Medulla oblongata (tissue), 1 donor: ENCODE data around the gene CACHD1.

Experiments
- DNase-seq: peaks from one replicate; pipeline ENCODE4 v3.0.0-alpha.2; 2015; ENCODE audit errors: extremely low spot score

CACHD1 gene

GRCh38 chr1:64469977-64470664 lies at the start of gene CACHD1:
Gene CACHD1 (plus strand): TSS chr1:64470129. CDS start chr1:64470745, 616 bp downstream.
- DNase-seq, result peak; percentile 83

DNA sequence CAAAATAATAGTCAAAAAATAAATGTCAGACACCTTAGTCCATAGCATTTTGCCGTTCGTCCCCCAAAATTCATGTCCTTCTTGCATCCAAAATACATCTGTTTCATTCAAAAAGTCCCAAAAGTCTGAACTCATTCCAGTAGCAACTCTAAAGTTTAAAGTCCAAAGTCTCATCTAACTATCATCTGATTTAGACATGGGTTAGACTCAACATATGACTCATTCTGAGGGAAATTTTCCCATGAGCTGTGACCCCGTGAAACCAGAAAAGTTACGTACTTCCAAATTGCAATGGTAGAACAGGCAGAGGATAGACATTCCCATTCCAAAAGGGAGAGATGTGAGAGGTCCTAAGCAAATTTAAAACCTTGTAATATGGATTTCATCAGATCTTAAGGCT lies 48.6 kb upstream of the CACHD1 start:
- no peak for DNase-seq

DNA sequence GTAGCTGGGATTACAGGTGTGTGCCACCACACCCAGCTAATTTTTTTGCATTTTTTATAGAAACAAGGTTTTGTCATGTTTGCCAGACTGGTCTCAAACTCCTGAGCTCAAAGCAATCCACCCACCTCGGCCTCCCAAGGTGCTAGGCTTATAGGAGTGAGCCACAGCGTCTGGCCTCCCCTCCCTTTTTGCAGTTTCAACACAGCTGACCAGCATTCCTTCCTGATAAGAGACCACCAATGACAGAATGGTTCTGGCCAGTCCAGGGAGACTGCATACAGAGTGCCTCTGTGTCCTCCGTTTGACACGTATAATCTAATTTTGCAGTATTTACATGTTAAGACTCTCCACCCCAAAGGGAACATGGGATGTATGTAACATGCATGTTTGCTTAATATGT lies 46.4 kb upstream of the CACHD1 start:
- DNase-seq, result no peak

DNA sequence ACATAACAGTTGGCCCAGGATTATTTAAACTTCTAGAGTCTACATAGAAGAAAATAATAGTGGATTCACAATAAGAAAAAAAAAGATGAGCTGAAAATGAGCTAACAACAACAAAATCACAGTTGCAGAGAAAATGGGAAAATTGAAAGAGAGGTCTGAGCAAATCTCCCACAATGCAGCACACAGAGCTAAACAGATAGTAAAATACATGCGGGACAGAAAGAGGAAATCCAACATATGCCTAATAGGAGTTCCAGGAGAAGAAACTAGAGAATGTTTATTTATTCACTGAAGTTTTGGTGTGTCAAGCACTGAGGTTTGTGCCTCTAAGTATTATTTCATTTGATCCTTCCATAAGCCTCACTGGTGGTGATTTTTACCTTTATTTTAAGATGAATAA lies 45.5 kb upstream of the CACHD1 start:
- DNase-seq, result no peak

DNA sequence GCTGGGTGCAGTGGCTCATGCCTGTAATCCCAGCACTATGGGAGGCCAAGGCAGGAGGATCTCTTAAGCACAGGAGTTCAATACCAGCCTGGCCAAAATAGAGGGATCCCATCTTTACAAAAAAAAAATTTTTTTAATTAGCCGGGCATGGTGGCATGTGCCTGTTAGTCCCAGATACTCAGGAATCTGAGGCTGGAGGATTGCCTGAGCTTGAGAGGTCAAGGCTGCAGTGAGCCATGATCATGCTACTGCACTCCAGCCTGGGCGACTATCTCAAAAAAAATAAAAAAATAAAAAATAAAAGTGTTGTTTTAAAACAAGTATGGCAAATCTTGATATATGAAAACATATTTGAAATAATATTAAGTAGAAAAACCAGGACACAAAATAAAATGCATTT lies 44.4 kb upstream of the CACHD1 start:
- no peak for DNase-seq

DNA sequence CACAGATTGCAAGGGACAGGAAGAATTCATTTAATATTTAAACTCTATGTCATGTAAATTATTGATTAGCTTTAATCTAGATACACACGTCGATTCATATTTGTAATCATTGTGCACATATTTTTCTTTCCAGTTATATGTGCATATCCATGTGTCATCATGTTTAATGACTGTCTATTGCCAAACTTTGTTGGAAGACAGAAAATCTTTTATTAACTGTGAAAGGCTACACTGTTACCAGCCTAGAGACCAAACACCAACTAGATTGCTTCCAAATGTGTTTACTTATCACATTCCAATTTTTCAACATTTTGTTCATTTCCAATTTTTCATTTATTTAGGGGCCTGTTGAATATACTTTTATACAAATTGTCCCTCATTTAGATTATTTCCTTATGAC lies 43.2 kb upstream of the CACHD1 start:
- DNase-seq, result no peak

- DNase-seq, result no peak
Measured at GRCh38 chr1:64427879-64428278, 42.0 kb upstream of the CACHD1 start.

GRCh38 chr1:64433308-64433707 lies 36.6 kb upstream of the CACHD1 start:
- DNase-seq, result no peak

DNA sequence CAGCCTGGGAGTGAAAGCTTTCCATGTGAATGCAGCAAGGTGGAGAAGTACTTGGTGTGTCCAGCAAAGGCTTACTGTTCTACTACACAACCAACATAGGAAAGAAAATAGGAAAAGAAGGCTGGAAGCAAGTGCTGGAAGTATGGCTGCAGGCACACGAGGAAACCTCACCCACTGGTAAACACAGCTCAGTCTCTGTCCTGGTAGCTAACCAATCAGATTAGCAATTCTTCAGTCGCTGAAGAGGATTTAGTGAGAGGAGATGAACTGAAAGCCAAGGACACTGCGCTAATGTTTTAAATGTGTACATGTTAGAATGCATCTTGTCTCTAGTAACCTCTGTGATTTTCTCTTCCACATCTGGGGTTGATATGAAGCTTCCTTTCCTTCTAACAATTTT lies 36.2 kb upstream of the CACHD1 start:
- no peak for DNase-seq

GRCh38 chr1:64435000-64435399 lies 34.9 kb upstream of the CACHD1 start:
- DNase-seq, result no peak

GRCh38 chr1:64437453-64437852 lies 32.5 kb upstream of the CACHD1 start:
- DNase-seq, result no peak

- DNase-seq, result no peak
Measured at GRCh38 chr1:64440183-64440826, 29.6 kb upstream of the CACHD1 start.

DNA sequence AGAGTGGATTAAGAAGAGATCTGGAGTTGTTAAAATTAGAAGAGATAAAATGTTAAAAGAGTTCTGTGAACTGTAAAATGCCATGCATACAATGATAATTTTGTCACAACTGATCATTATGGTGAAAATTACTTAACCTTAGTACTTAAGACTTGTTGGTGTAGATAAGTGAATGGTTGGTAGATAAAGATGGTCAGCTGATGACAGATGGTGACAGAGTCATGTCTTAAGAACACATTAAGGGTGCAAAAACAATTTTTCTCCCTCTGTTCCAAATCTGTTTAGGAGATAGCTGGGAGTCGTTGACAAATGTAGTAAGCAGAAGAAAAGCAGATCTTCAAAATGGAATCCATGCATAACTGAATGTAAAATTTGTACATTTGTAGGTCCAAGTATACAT lies 18.5 kb upstream of the CACHD1 start:
- DNase-seq, result no peak

DNA sequence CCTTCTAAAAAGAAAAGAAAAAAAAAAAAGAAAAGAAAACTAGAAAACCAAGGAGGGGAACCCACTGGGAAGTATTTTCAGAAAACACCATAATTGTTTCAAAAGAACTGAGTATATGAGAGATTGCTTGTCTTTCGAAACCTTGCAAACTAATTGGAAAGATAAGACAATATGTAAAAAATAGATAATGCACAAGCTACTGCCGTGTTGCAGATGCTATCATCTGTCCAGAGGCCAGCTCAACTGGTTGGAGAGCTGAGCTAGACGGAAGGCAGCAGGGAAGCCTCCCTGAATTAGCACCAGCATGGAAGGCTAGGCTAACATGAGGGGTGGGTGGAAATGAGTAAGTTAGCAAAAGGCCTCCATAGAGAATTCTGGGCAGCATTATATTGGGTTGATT lies 16.2 kb upstream of the CACHD1 start:
- no peak for DNase-seq

DNA sequence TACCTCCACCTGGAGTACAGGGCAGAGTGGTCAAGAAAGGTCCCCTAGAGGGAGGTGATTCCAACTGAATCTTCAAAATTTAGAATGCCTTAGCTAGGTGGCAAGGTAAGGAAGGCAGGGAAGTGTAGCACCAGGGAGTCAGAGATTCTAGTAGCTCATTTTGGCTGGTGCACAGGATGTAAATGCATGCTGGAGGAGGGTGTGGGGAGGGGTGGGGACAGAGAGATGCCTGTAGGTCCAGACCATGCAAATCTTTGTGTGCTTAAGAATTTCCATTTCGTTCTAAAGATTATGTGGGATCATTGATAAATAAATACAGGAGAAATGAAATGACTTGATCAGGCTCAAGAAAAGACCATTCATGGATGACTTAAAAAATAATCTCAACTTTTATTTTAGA lies 11.0 kb upstream of the CACHD1 start:
- no peak for DNase-seq

DNA sequence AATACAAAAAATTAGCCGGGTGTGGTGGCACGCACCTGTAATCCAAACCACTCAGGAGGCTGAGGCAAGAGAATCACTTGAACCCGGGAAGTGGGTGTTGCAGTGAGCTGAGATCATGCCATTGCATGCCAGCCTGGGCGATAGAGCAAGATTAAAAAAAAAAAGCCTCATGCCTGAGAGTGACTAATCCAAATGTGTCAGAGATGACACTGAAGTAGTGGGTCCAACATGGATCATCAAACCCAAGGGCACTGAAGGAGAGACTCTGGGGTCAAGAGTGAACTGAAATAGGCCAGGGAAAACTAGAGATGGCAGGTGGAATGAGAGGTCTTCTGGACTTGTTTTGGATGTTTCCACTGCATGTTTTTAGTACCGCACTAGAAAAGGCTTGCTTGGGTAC lies 10.2 kb upstream of the CACHD1 start:
- no peak for DNase-seq

DNA sequence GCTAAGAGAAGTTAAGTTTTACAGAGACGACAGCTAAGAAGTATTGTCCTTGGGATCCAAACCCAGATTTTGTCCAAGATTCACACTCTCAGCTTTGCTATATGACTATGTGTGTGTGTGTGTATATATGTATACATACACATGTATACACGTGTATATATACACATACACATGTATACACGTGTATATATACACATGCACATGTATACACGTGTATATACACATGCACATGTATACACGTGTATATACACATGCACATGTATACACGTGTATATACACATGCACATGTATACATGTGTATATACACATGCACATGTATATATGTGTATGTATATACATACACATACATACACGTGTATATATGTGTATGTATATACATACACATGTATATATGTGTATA lies 3.9 kb upstream of the CACHD1 start:
- DNase-seq, result no peak

DNA sequence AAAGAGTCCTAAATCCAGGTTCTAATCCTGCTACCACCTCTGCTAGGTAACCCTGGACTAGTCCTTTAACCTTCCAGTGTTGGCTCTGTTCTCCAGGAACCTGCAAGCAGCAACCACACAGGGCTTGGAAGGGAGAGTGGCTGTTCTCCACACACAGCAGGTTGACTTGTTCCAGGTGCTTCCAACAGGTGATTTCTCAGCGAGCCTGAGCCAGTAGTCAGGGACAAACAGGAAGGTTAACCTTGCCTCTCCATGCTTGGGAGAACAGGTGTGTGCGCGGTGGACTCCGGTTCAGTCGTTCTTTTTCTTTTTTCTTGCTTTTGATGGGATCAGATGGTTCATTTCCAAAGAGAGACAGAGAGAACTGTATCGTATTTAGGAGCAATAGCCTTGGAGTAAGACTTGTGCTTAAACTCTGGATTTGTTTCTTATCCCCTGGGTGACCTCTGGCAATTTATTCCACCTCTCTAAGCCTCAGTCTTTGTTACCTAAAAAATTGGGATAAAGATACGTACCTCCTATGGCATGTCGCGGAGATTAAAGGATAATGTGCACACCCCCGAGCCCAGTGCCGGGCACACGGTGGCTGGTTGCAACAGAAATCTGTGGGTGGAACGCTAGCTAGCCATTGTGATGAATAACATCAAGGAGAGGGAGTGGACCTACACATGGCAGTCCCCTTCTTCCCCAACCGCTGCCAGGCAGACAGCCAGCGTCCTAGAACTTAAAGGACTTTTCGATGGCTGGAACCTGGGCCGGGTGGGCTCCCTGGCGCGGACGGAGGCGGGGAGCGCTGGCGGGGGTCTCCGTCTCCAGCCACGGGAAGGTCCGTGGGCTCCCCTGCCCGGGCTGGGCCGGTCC lies 583 bp upstream of the CACHD1 start:
- no peak for DNase-seq

GRCh38 chr1:64470665-64471217 lies 812 bp downstream of the CACHD1 start:
- no peak for DNase-seq

DNA sequence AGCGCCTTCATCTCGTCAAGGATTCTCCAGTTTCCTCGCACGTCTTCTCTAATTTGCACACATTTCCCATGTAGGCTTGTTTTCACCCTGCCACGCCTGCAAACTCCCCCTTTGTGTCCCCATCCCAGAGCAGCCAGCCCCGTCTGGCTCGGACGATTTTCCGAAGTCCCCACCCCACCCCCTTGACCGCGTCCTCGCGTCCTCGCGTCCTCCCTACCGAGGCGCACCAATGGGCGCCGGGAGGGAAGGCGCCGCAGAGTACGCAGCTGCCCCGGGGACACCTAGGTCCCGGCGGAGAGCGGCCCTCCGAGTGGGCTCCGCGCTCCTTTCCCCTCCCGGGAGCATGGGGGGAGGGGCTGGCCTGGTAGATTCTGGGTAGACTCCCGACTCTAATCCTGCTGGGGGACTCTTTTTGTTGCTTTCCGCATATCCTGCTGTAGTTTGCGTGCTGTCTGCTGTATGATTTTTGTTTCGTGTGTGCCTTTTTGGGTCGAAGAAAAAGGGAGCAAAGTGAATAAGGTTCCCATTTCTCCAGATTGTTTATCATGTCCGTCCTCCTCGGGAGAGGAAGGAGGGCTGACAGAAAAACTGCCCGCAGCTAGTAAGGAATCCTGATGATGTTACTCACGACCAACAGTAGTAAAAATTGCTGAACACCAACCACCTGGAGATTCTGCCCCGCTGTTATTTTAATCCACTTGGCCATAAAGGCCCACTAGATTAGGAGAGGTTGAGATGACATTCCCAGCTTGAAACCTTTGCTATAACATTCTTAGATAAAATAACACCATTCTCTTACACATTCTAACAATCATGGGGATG lies 1.5 kb downstream of the CACHD1 start:
- DNase-seq, result peak; percentile 42

GRCh38 chr1:64472040-64472376 lies 2.1 kb downstream of the CACHD1 start:
- no peak for DNase-seq

GRCh38 chr1:64472805-64473204 lies 2.9 kb downstream of the CACHD1 start:
- DNase-seq, result no peak
